HepG2 (cell line): ENCODE data around the gene ARHGAP15. TPM values are rescaled to one million over a fixed set of nuclear protein-coding genes. Genes with fewer than 3 reads are reported as not detected.

Experiments
- ATAC-seq: fragments of 200-7000 bp; cut with Tn5 transposase; 3 replicates; pipeline ENCODE4 v1.9.1; 2020; ENCODE audit warnings: mild to moderate bottlenecking, moderate library complexity
- BruUV-seq: library from RNA; stranded (reverse); fragments of 400-500 nt; replicated peaks from 2 replicates; lab custom pipeline; 2021; lab: Mats Ljungman, UMichigan
- CTCF ChIA-PET: fragments of 300-600 bp; formaldehyde crosslinking; extraction: SDS; loops from one replicate; lab custom pipeline; 2021; ENCODE audit warnings: low total read pairs, inconsistent platforms, low intra/inter-chr PET ratio; lab: Yijun Ruan, JAX
- POLR2A ChIA-PET: fragments of 350-600 bp; sonication (Branson Sonifier 250); formaldehyde crosslinking; loops from one replicate; lab custom pipeline; 2020; ENCODE audit warnings: antibody characterized with exemption, inconsistent platforms; lab: Yijun Ruan, JAX
- DNase-seq: peaks from one replicate; pipeline ENCODE4 v3.0.0-alpha.2; 2015; ENCODE audit warnings: low spot score
- FAIRE-seq: peaks from 3 replicates; lab custom pipeline; 2011; peaks lifted over from hg19 to GRCh38; lab: Jason Lieb, UNC
- H2AFZ ChIP-seq: one replicate; pipeline ENCODE4 v1.6.1; 2011; ENCODE audit warnings: low read length, inconsistent platforms
- H3K27ac ChIP-seq: fragments of 300-600 bp; 3 replicates; pipeline ENCODE4 v1.8.0; 2011; ENCODE audit warnings: mixed run types, mild to moderate bottlenecking, mixed read lengths, low read length, inconsistent platforms; ENCODE audit not compliant: insufficient read depth; ENCODE audit errors: extremely low read length
- H3K27me3 ChIP-seq, 2 experiments: fragments of 200-600 bp in 1 of 2; 2 replicates in 1 of 2; 3 replicates in 1 of 2; pipeline versions ENCODE4 v1.6.0 to v1.8.0; 2011; ENCODE audit warnings: low read length in 2 of 2, mild to moderate bottlenecking in 2 of 2, moderate library complexity in 2 of 2, inconsistent platforms in 1 of 2; ENCODE audit not compliant: insufficient read depth in 2 of 2, control insufficient read depth in 1 of 2
- H3K36me3 ChIP-seq, 2 experiments: fragments of 200-600 bp in 1 of 2; replicated peaks in 1 of 2; 2 replicates in 1 of 2; 3 replicates in 1 of 2; pipeline versions ENCODE4 v1.5.1 to v1.8.0; 2011; ENCODE audit warnings: low read length in 2 of 2, inconsistent platforms in 1 of 2; ENCODE audit not compliant: insufficient read depth in 2 of 2, control insufficient read depth in 1 of 2
- H3K4me1 ChIP-seq: 2 replicates; pipeline ENCODE4 v1.5.1; 2012; ENCODE audit warnings: low read length, inconsistent platforms; ENCODE audit not compliant: insufficient read depth
- H3K4me2 ChIP-seq: 2 replicates; pipeline ENCODE4 v1.6.0; 2011; ENCODE audit warnings: low read depth, low read length, inconsistent platforms
- H3K4me3 ChIP-seq, 3 experiments: fragments of 200-600 bp in 1 of 3; sonication (generic), shearing (Covaris generic) in 1 of 3; replicated peaks in 1 of 3; 2 replicates each; pipeline ENCODE4 v1.5.1; 2011 to 2016; ENCODE audit warnings: low read length in 3 of 3, inconsistent platforms in 2 of 3, low read depth in 2 of 3, mild to moderate bottlenecking in 2 of 3, control low read depth in 1 of 3, mixed read lengths in 1 of 3; ENCODE audit not compliant: insufficient read depth in 1 of 3
- H3K79me2 ChIP-seq: one replicate; pipeline ENCODE4 v1.6.1; 2011; ENCODE audit warnings: low read length, inconsistent platforms; ENCODE audit not compliant: insufficient read depth
- H3K9ac ChIP-seq: 2 replicates; pipeline ENCODE4 v1.6.0; 2011; ENCODE audit warnings: mild to moderate bottlenecking, low read depth, low read length, inconsistent platforms; ENCODE audit not compliant: insufficient read depth
- H3K9me3 ChIP-seq: 2 replicates; pipeline ENCODE4 v1.5.1; 2012; ENCODE audit warnings: mild to moderate bottlenecking, low read length
- H4K20me1 ChIP-seq: 2 replicates; pipeline ENCODE4 v1.6.0; 2011; ENCODE audit warnings: inconsistent platforms, mild to moderate bottlenecking, low read length, moderate library complexity; ENCODE audit not compliant: insufficient read depth
- CC2D1A ChIP-seq: sonication (generic); formaldehyde crosslinking; IDR thresholded peaks from 2 replicates; pipeline ENCODE4 v1.8.1; 2023; ENCODE audit warnings: mild to moderate bottlenecking, missing genetic modification reagents
- ESRRA ChIP-seq: sonication (generic); formaldehyde crosslinking; IDR thresholded peaks from 2 replicates; pipeline ENCODE4 v1.5.1; 2020; ENCODE audit warnings: mild to moderate bottlenecking, low read depth, missing genetic modification reagents
- ISL2 ChIP-seq: sonication (generic); formaldehyde crosslinking; IDR thresholded peaks from 2 replicates; pipeline ENCODE4 v1.5.0; 2020; ENCODE audit warnings: missing genetic modification reagents
- NRL ChIP-seq: sonication (generic); formaldehyde crosslinking; IDR thresholded peaks from 2 replicates; pipeline ENCODE4 v1.5.0; 2020; ENCODE audit warnings: missing genetic modification reagents, mild to moderate bottlenecking, moderate library complexity, borderline replicate concordance
- RCOR2 ChIP-seq: IDR thresholded peaks from 2 replicates; pipeline ENCODE4 v1.6.1; 2016; ENCODE audit warnings: missing biosample characterization, missing genetic modification reagents
- ZNF264 ChIP-seq: sonication (generic); formaldehyde crosslinking; IDR thresholded peaks from 2 replicates; pipeline ENCODE4 v1.4.0; 2020; ENCODE audit warnings: missing genetic modification reagents
- ZNF770 ChIP-seq: sonication (generic); formaldehyde crosslinking; IDR thresholded peaks from 2 replicates; pipeline ENCODE4 v1.5.0; 2020; ENCODE audit warnings: mild to moderate bottlenecking, missing genetic modification reagents
- ZSCAN12 ChIP-seq: sonication (generic); formaldehyde crosslinking; IDR thresholded peaks from 2 replicates; pipeline ENCODE4 v1.9.0; 2021; ENCODE audit warnings: mild to moderate bottlenecking, missing genetic modification reagents
- WGBS: methylation state at CpG from one replicate; pipeline ENCODE4 v1.1.6; 2017; ENCODE audit warnings: low lambda C conversion rate; 5-methylcytosine and 5-hydroxymethylcytosine counted together
- in situ Hi-C: cut with HindIII; loops from 2 replicates; pipeline ENCODE4 v1.10.0; 2017; ENCODE audit warnings: low pct_unique_long_range_greater_than_20kb; ENCODE audit not compliant: extremely low pct_ligation_motif_present
- intact Hi-C: fragments of 100-400 bp; cut with micrococcal nuclease; formaldehyde crosslinking; loops from one replicate; pipeline ENCODE4 v1.10.0; 2022; ENCODE audit not compliant: unreplicated experiment
- polyA plus RNA-seq, 8 experiments: library from polyadenylated mRNA; depleted of rRNA in 3 of 8; stranded (reverse) in 7 of 8; unstranded in 1 of 8; fragments of >200 nt; fragmentation: Illumina TruSeq in 4 of 8; extraction: Trizol in 4 of 8; gene quantifications; 2 replicates each; pipeline versions ENCODE4 v1.2.1 to v1.2.3, GENCODE V29; 2011 to 2016; ENCODE audit warnings: low read depth in 4 of 8, missing spikeins in 1 of 8, mixed read lengths in 1 of 8; ENCODE audit not compliant: insufficient read depth in 1 of 8
- total RNA-seq, 5 experiments: library from RNA; depleted of rRNA; stranded (reverse); fragments of >200 nt; fragmentation: Illumina TruSeq; extraction: Trizol; gene quantifications; 2 replicates each; pipeline ENCODE4 v1.2.3, GENCODE V29; 2016; ENCODE audit warnings: low read depth in 1 of 5

ARHGAP15 gene
- total and polyA plus RNA-seq, 2 of the 13 experiments (the other 11 are each of a cell fraction or from before 2014, with no cell fraction given), result 0.04 TPM; not detected in 1

- H3K9me3 ChIP-seq, result no peaks in the 10 kb centered on the region
- no peaks in the 10 kb centered on the region for H3K79me2 ChIP-seq
- H3K9ac ChIP-seq, result no peak overlapping the region
- no peak for FAIRE-seq
- no peaks in the 10 kb centered on the region for H3K27me3 ChIP-seq
- DNase-seq, result no peak
- no peaks in the 10 kb centered on the region for H3K4me1 ChIP-seq
- no peak overlapping the region for H3K4me2 ChIP-seq
- 34% methylated on average over 6 of the region's 6 CpGs for WGBS
- no peak overlapping the region for H2AFZ ChIP-seq
- CTCF ChIA-PET, result no interaction called here
- no peak for TF ChIP-seq ZNF770 (CRISPR knock-in tag)
- TF ChIP-seq RCOR2, result no peak
- TF ChIP-seq ZSCAN12, result no peak
- no peak for TF ChIP-seq ESRRA (CRISPR knock-in tag)
- no peak for TF ChIP-seq NRL (CRISPR knock-in tag)
- no peak for TF ChIP-seq CC2D1A (CRISPR knock-in tag)
- no peak for TF ChIP-seq ISL2 (CRISPR knock-in tag)
- no peak for TF ChIP-seq ZNF264 (CRISPR knock-in tag)
- TF ChIP-seq, all 625 proteins: peak for 0
- POLR2A ChIA-PET, result interaction anchor here (0.8 kb wide), 1 partner anchor 63 kb away, joined by 3 read pairs; no protein-coding TSS in a partner anchor
- Histone ChIP-seq H3K27ac (no peak overlapping the region), H3K4me3 (no peak overlapping the region), H3K36me3 (no peaks in the 10 kb centered on the region), H4K20me1 (no peaks in the 10 kb centered on the region)
- BruUV-seq, result no TSS peak
- ATAC-seq, result no peak
- in situ Hi-C loops (no loop called here), intact Hi-C loops (loop anchor here (1.0 kb wide), 1 partner anchor 386 kb away; no protein-coding TSS in a partner anchor)
Measured at GRCh38 chr2:143685421-143686078, 556.3 kb downstream of the ARHGAP15 start.
